AG10803 (cell line): ENCODE data around the gene PPP1R9A.
A peak's percentile ranks its signal among the peaks of the same experiment; 100 is the strongest.

Experiments
- DNase-seq: peaks from one replicate; pipeline ENCODE4 v3.0.0; 2010; ENCODE audit warnings: low read depth
- H3K4me3 ChIP-seq: 2 replicates; pipeline ENCODE4 v1.5.1; 2011; ENCODE audit warnings: mild to moderate bottlenecking, low read length, control low read depth
- TF ChIP-seq, protein P1 (sequence below): conservative IDR thresholded peaks from 2 replicates; pipeline ENCODE4 v1.5.1; 2011; ENCODE audit warnings: mild to moderate bottlenecking, low read length, control low read depth, inconsistent platforms

Gene PPP1R9A

DNA sequence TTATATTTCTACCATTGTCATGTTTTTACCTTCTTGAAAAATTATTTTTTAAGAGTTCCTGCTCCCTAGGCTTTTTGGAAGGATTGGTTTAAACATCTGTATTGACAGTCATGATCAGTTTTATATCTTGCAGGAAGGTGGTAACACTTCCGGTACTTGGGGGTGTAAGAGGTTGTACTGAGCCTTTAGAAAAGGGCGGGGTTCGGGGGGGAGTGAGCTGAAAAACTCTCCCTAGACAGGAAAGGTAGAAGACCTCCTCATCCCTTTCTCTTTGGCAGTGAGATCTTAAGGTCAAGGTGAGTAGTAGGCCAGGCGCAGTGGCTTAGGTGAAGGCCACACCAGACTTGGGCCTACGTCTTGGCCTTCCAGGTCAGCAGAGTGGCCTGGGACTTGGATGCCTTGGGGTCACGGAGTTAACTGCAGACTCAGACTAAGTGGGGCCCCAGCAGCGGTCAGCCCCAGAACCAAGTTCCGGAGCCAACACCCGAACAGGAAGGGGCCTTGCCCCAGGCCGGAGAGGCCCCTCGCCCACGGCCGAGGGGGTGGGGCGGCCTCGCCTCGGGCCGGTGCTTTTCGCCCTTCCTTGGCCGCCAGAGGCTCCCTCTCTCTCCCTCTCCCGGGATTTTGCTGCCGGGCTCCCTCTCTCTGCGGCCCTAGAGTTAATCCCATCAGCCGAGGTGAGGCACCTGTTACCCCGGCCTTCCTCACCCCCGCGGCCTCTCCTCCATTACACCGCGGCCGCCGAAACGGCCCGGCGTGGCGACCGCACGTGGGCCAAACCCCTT is at the start of gene PPP1R9A:
PPP1R9A (plus strand) TSS at position 569 of the 785 bp plus-strand sequence. CDS start 2,520 bp downstream, outside the sequence.
- TF ChIP-seq, protein P1, sequence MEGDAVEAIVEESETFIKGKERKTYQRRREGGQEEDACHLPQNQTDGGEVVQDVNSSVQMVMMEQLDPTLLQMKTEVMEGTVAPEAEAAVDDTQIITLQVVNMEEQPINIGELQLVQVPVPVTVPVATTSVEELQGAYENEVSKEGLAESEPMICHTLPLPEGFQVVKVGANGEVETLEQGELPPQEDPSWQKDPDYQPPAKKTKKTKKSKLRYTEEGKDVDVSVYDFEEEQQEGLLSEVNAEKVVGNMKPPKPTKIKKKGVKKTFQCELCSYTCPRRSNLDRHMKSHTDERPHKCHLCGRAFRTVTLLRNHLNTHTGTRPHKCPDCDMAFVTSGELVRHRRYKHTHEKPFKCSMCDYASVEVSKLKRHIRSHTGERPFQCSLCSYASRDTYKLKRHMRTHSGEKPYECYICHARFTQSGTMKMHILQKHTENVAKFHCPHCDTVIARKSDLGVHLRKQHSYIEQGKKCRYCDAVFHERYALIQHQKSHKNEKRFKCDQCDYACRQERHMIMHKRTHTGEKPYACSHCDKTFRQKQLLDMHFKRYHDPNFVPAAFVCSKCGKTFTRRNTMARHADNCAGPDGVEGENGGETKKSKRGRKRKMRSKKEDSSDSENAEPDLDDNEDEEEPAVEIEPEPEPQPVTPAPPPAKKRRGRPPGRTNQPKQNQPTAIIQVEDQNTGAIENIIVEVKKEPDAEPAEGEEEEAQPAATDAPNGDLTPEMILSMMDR = no peak; the same call in 1 of the 2 replicates
- peak within 1 kb of the TSS; percentile 50 for H3K4me3 ChIP-seq
- DNase-seq = no peak

DNA sequence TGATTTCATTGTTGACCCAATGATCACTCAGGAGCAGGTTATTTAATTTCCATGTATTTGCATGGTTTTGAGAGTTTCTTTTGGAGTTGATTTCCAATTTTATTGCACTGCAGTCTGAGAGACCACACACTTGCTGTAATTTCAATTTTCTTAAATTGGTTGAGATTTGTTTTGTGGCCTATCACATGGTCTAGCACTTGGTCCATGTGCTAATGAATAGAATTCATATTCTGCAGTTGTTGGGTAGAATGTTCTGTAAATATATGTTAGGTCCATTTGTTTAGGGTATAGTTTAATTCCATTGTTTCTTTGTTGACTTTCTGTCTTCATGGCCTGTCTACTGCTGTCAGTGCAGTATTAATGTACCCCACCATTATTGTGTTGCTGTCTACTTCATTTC is 36.3 kb upstream of the PPP1R9A start:
- H3K4me3 ChIP-seq = no peak overlapping the region
- TF ChIP-seq, protein P1 = no peak
- no peak for DNase-seq

DNA sequence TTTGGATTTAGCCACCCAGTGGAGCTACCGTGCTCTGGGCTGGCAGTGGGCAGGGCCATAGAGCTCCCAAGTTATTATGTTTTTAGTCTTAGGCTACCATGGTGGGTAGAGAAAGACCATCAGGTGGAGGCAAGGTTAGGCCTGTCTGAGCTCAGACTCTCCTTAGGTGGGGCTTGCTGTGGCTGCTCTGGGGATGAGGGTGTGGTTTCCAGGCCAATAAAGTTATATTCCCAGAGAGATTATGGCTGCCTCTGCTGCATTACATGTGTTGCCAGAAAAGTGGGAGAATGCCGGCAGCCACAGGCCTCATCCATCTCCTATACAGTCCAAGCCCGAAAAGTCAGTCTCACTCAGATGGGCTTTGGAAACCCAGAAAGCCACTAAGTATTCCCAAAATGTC is 34.2 kb upstream of the PPP1R9A start:
- no peak overlapping the region for H3K4me3 ChIP-seq
- no peak for DNase-seq
- TF ChIP-seq, protein P1 = no peak

DNA sequence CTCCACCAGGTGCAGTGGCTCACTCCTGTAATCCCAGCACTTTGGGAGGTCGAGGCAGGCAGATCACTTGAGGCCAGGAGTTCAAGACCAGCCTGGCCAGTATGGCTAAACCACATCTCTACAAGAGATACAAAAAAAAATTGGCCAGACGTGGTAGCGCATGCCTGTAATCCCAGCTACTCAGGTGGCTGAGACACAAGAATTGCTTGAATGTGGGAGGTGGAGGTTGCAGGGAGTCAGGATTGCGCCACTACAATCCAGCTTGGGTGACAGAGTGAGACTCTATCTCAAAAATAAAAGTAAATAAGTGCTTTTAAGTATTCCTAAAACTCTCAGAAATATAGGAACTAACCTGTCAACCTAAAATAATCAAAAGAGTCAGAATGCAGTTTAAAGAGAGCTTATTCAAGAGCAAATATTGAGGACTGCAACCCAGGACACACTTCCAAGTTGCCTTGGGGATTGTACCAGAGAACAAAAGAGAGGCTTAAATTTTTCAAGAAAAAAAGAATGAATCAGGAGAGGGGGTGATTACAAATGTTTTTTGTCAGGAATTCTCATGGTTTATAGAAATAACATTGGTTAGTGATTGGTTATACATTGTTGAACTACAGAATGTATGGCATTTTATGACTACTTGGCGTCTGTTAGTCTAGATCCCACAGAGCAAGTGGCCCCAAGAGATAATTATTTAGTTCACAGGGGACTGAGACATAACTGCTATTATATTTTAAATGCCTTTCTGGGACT is 33.2 kb upstream of the PPP1R9A start:
- no peak for DNase-seq
- no peak overlapping the region for H3K4me3 ChIP-seq
- TF ChIP-seq, protein P1 = no peak

- DNase-seq = no peak
- no peak overlapping the region for H3K4me3 ChIP-seq
- TF ChIP-seq, protein P1 = no peak
Measured at GRCh38 chr7:94875201-94875600, 32.2 kb upstream of the PPP1R9A start.

GRCh38 chr7:94877731-94878670 is 29.4 kb upstream of the PPP1R9A start:
- TF ChIP-seq, protein P1 = no peak
- DNase-seq = no peak
- H3K4me3 ChIP-seq = no peak overlapping the region
